ENCODE data around the gene MPP3. TPM values are rescaled to one million over a fixed set of nuclear protein-coding genes. Genes with fewer than 3 reads are reported as not detected.

Gene MPP3
- total and polyA plus RNA-seq, 9 of the 15 experiments (the other 6 are each of a cell fraction or from before 2014, with no cell fraction given), result 0.41 to 10.4 (median 4.5) TPM

GRCh38 chr17:43871946-43872690 is 39.2 kb upstream of the MPP3 start:
- H2AFZ ChIP-seq (ENCODE audit: low read depth, low read length), result 0 out of 2 replicates have a peak overlapping the region, but pooled peaks have one; percentile 51
- no peaks in the 10 kb centered on the region for H3K9me1 ChIP-seq (ENCODE audit: control insufficient read depth, insufficient read depth, low read length)
- intact Hi-C loops (cut with micrococcal nuclease) (no loop called here), in situ Hi-C loops (cut with MboI) (no loop called here)
- WGBS (ENCODE audit: insufficient coverage, low coverage, missing lambda C conversion rate), result 2% methylated on average over 14 of the region's 14 CpGs
- H3K79me2 ChIP-seq (ENCODE audit: control insufficient read depth, insufficient read depth, low read length), result no peaks in the 10 kb centered on the region
- H3K27me3 ChIP-seq (ENCODE audit: control insufficient read depth in 2 of 2, insufficient read depth in 2 of 2, low read length in 2 of 2), result peaks cover 13 to 29% of the 10 kb centered on the region in 2 experiments
- TF ChIP-seq TCF3 (CRISPR knock-in tag; IDR thresholded peaks at IDR 0.05), result 0 out of 2 replicates have a peak, but pooled peaks have one; percentile 11
- TF ChIP-seq, protein P1, sequence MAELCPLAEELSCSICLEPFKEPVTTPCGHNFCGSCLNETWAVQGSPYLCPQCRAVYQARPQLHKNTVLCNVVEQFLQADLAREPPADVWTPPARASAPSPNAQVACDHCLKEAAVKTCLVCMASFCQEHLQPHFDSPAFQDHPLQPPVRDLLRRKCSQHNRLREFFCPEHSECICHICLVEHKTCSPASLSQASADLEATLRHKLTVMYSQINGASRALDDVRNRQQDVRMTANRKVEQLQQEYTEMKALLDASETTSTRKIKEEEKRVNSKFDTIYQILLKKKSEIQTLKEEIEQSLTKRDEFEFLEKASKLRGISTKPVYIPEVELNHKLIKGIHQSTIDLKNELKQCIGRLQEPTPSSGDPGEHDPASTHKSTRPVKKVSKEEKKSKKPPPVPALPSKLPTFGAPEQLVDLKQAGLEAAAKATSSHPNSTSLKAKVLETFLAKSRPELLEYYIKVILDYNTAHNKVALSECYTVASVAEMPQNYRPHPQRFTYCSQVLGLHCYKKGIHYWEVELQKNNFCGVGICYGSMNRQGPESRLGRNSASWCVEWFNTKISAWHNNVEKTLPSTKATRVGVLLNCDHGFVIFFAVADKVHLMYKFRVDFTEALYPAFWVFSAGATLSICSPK (IDR thresholded peaks at IDR 0.05; ENCODE audit: borderline replicate concordance), result no peak
- no peak for FAIRE-seq
- no peak for DNase-seq (ENCODE audit: extremely low read depth in 1 of 4, low spot score in 3 of 4)
- H3K9ac ChIP-seq (ENCODE audit: insufficient read depth in 1 of 2, low read depth in 2 of 2, low read length in 2 of 2), result peak overlapping the region in 1 of 2 experiments; percentile 61; a peak in 1 of 4 replicates
- H3K27ac ChIP-seq (ENCODE audit: extremely low read depth, low read depth, low read length), result no peak overlapping the region
- no peak for ATAC-seq
- H3K9me3 ChIP-seq (replicated peaks; ENCODE audit: control insufficient read depth, insufficient read depth, low read depth, low read length), result no peaks in the 10 kb centered on the region
- no peak overlapping the region for H3K4me3 ChIP-seq
- POLR2A ChIA-PET, result no interaction called here
- BruUV-seq (replicated peaks), result no TSS peak
- CTCF ChIA-PET (ENCODE audit: low intra/inter-chr PET ratio), result no interaction called here
- H3K4me1 ChIP-seq (replicated peaks in 1 of 2; ENCODE audit: control insufficient read depth in 2 of 2, insufficient read depth in 2 of 2, low read length in 2 of 2), result peaks cover 0 to 2% of the 10 kb centered on the region in 2 experiments; a peak in 3 of 5 replicates
- H3K36me3 ChIP-seq (ENCODE audit: control insufficient read depth, insufficient read depth, low read length), result no peaks in the 10 kb centered on the region
- H3K4me2 ChIP-seq (ENCODE audit: insufficient read depth, low read length), result peak overlapping the region; percentile 27; the same call in 1 of the 2 replicates
- no peaks in the 10 kb centered on the region for H4K20me1 ChIP-seq (replicated peaks; ENCODE audit: control insufficient read depth, insufficient read depth, low read length)

Data from K562 (cell line).